Progenitor cell of endocrine pancreas (in vitro differentiated cells): ENCODE data around the gene GDPGP1. TPM values are rescaled to one million over a fixed set of nuclear protein-coding genes. Genes with fewer than 3 reads are reported as not detected.
A peak's percentile ranks its signal among the peaks of the same experiment; 100 is the strongest.
"Not testable (repeated sequence)": the region's sequence is repeated elsewhere in the genome, so short reads cannot be mapped to it uniquely, and the experiment has no call there.

Experiments
- DNase-seq: peaks from one replicate; pipeline ENCODE4 v3.0.0; 2021; ENCODE audit warnings: low spot score; ENCODE audit not compliant: unreplicated experiment
- H3K27ac Mint-ChIP-seq: 2 replicates; pipeline ENCODE4 v1.8.0; 2021; ENCODE audit warnings: mild to moderate bottlenecking, moderate library complexity, mixed read lengths
- H3K27me3 Mint-ChIP-seq: 2 replicates; pipeline ENCODE4 v1.8.0; 2021; ENCODE audit warnings: mixed read lengths
- H3K36me3 Mint-ChIP-seq: 2 replicates; pipeline ENCODE4 v1.8.0; 2022; ENCODE audit warnings: mixed read lengths; ENCODE audit not compliant: insufficient read depth
- H3K4me1 Mint-ChIP-seq: 2 replicates; pipeline ENCODE4 v1.8.0; 2021; ENCODE audit warnings: low read depth, mixed read lengths
- H3K4me3 Mint-ChIP-seq: 2 replicates; pipeline ENCODE4 v1.8.0; 2021; ENCODE audit warnings: low read depth, mild to moderate bottlenecking, moderate library complexity, mixed read lengths
- H3K9me3 Mint-ChIP-seq: 2 replicates; pipeline ENCODE4 v1.8.0; 2021; ENCODE audit warnings: low read depth, mixed read lengths
- total RNA-seq: library from RNA; stranded (reverse); gene quantifications from 2 replicates; pipeline ENCODE4 v1.2.1, GENCODE V29; 2021
- TF ChIP-seq, protein P1 (sequence below): fragments of 200-600 bp; sonication (generic); IDR thresholded peaks from one replicate; pipeline ENCODE4 v1.5.0; 2021; ENCODE audit warnings: antibody characterized with exemption, mild to moderate bottlenecking; ENCODE audit not compliant: unreplicated experiment

GDPGP1 gene
- total RNA-seq, 1 donor from 2014 or later: 7.8 TPM

DNA sequence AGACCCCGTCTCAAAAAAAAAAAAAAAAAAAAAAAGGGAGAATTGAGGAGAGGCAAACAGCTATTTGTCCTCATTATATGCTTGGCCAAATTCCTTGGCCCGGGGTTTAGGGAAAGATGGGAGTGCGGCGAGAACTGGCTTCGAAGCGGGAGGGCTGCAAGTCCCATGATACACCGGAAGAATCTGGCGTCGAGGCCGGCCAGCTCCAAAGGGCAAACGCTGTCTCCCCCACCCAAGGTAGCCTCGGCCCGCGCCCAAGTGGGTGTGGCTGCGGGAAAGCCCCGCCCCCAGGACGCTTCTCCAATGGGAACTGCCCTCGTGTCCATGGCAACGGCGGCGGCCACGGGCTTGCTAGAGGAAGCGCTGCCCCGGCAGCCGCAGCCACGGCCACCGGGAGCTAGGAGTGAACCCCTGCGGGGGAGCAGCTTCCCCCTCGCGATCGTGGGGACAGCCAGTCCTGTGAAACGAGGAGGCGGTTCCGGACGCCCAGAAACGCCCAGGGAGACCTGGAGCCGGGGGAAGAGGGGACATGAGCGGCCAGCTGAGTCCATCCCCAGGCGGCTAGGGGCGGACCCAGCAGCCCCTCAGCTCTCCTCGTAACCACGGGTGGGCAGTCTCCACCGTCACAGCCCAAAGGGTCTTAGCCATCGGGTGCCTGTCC is 15.3 kb downstream of the GDPGP1 start, which contains the start of gene TTLL13:
Gene TTLL13, plus strand, starts transcription at position 354 of the 661 bp plus-strand sequence. CDS start 1,075 bp downstream, outside the sequence.
- H3K4me3 Mint-ChIP-seq: peak within 1 kb of the TSS; percentile 74
- no peaks in the 10 kb centered on the region for H3K36me3 Mint-ChIP-seq
- H3K4me1 Mint-ChIP-seq: no peaks in the 10 kb centered on the region
- H3K27ac Mint-ChIP-seq: peak within 1 kb of the TSS; percentile 58
- TF ChIP-seq, protein P1, sequence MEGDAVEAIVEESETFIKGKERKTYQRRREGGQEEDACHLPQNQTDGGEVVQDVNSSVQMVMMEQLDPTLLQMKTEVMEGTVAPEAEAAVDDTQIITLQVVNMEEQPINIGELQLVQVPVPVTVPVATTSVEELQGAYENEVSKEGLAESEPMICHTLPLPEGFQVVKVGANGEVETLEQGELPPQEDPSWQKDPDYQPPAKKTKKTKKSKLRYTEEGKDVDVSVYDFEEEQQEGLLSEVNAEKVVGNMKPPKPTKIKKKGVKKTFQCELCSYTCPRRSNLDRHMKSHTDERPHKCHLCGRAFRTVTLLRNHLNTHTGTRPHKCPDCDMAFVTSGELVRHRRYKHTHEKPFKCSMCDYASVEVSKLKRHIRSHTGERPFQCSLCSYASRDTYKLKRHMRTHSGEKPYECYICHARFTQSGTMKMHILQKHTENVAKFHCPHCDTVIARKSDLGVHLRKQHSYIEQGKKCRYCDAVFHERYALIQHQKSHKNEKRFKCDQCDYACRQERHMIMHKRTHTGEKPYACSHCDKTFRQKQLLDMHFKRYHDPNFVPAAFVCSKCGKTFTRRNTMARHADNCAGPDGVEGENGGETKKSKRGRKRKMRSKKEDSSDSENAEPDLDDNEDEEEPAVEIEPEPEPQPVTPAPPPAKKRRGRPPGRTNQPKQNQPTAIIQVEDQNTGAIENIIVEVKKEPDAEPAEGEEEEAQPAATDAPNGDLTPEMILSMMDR: no peak
- no peaks in the 10 kb centered on the region for H3K9me3 Mint-ChIP-seq
- H3K27me3 Mint-ChIP-seq: peaks cover 13% of the 10 kb centered on the region
- DNase-seq: peak; percentile 96

GRCh38 chr15:90257776-90258175 is 23.8 kb downstream of the GDPGP1 start:
- Mint-ChIP-seq H3K27ac (no peak overlapping the region), H3K27me3 (peaks cover 11% of the 10 kb centered on the region), H3K4me1 (no peaks in the 10 kb centered on the region), H3K36me3 (no peaks in the 10 kb centered on the region), H3K4me3 (no peak overlapping the region), H3K9me3 (no peaks in the 10 kb centered on the region)
- DNase-seq: no peak
- TF ChIP-seq, protein P1: no peak

GRCh38 chr15:90259524-90259923 is 25.5 kb downstream of the GDPGP1 start:
- no peak for DNase-seq
- no peaks in the 10 kb centered on the region for H3K9me3 Mint-ChIP-seq
- H3K27ac Mint-ChIP-seq: no peak overlapping the region
- TF ChIP-seq, protein P1: no peak
- H3K4me3 Mint-ChIP-seq: no peak overlapping the region
- H3K4me1 Mint-ChIP-seq: no peaks in the 10 kb centered on the region
- H3K36me3 Mint-ChIP-seq: no peaks in the 10 kb centered on the region
- peaks cover 11% of the 10 kb centered on the region for H3K27me3 Mint-ChIP-seq

DNA sequence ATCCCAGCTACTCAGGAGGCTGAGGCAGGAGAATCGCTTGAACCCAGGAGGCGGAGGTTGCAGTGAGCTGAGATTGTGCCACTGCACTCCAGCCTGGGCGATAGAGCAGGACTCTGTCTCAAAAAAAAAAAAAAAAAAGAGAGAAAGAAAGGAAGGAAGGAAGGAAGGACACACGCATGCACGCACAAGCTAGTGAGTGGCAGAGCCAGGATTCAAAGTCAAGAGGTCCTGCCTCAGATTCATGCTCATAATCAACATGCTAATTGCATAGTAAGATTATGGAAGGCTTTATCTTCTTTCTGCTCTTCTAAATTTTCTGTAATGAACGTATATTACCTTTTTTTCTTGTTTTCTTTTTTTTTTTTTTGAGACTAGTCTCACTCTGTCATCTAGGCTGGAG is 26.7 kb downstream of the GDPGP1 start:
- not testable (repeated sequence) for H3K4me1 Mint-ChIP-seq, H3K27ac Mint-ChIP-seq, DNase-seq, H3K4me3 Mint-ChIP-seq, H3K27me3 Mint-ChIP-seq, H3K9me3 Mint-ChIP-seq, H3K36me3 Mint-ChIP-seq

DNA sequence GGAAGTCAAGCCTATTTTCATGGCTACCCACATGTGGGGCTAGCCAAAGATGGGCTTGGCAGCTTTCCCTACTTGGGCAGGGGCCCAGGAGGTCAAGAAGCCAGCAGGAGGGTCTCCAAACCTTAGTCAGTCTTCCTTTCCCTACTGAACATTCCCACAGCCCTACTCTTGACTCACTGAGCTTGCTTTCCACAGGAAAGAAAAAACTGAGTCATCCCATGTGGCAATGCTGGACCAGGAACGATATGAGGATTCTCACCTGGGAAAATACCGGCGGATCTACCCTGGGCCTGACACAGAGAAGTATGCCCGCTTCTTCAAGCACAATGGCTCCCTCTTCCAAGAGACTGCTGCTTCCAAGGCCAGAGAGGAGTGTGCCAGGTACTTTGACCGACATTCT is 27.8 kb downstream of the GDPGP1 start:
- H3K4me1 Mint-ChIP-seq: peaks cover 10% of the 10 kb centered on the region
- H3K27me3 Mint-ChIP-seq: peaks cover 3% of the 10 kb centered on the region
- no peak overlapping the region for H3K4me3 Mint-ChIP-seq
- H3K27ac Mint-ChIP-seq: no peak overlapping the region
- no peak for DNase-seq
- H3K36me3 Mint-ChIP-seq: no peaks in the 10 kb centered on the region
- no peaks in the 10 kb centered on the region for H3K9me3 Mint-ChIP-seq
- TF ChIP-seq, protein P1: no peak

DNA sequence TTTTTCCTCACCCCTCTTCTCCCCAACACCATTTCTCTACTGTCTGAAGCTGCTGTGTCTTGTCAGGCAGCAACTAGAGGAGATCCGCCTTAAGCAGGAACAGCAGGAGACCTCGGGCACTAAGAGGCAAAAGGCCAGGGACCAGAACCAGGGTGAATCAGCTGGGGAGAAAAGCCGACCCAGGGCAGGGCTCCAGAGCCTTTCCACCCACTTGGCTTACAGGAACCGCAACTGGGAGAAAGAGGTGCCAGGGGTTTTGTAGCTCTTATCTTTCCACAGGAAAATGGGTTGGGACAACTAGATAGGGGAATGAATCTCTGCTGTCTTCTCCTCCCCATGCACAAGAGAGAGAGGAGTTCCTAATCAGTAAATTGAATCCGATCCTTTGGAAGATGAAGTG is 28.4 kb downstream of the GDPGP1 start:
- DNase-seq: no peak
- TF ChIP-seq, protein P1: no peak
- Mint-ChIP-seq H3K4me3 (no peak overlapping the region), H3K9me3 (no peaks in the 10 kb centered on the region), H3K36me3 (no peaks in the 10 kb centered on the region), H3K27ac (no peak overlapping the region), H3K27me3 (no peaks in the 10 kb centered on the region), H3K4me1 (peaks cover 15% of the 10 kb centered on the region)
